ENCODE data around the gene NUAK2.

DNA sequence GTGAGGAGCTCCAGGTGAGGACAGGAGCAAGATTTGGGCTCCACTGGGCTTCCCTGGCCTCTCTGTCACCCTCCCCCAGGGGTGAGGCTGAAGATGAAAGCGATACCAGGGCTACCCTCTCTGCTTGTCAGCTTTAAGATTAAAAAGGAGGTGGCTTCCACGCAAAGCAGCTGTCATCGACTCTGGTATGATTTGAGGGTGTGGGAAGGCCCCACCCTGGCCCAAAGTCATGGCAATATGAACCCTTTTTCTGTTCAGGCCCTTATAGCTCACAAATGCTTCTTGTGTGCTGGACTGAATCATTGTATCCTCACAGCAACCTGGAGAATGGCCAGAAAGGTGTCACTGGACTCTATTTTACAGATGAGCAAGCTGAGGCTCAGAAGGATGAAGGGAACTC lies 41.6 kb downstream of the NUAK2 start:
- TF ChIP-seq EZH2 (IDR thresholded peaks at IDR 0.05; ENCODE audit: insufficient read depth, poor library complexity, severe bottlenecking), result no peak
- TF ChIP-seq EZH2phosphoT487 (IDR thresholded peaks at IDR 0.05; ENCODE audit: insufficient read depth, low read depth), result no peak

All from GM23248 (cell line).